ENCODE data around the gene COL12A1.

Gene COL12A1

DNA sequence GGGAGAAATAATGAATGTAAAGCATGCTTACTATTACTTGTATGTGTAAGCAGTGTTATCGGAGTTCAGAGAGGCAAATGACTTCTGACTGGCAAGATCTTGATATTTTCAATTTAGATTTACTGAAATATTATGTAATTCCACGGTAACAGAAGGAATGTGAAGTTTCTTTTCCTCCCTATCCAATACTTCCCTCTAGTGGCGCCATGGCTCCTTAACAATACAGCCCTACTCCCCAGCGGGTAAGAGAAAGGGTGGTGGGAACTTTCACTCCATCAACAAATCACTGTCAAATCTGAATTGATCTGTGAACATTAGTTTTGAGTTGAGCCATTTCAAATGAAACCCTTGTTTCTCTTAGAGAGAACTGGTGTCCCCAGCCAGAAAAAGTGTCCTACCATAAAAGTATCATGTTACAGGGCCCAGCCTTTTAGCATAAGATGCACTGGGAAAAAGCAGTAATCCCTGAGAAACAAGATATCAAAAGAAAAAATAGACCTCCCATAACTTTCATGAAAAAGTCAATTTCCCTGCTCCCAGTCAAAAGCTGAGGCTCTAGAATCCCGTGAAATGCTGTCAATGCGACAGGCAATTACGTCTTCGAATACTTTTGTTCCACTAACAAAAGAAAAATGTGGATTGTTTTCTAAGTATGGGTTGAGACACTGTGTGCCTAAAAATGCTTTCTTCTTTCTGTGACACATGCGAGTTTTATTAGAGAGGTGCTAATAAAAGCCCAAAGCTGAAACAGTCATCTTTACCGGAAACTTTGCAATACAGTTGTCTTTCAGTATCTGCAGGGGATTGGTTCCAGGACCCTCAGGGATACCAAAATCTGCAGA is 24.9 kb upstream of the COL12A1 start:
- H3K36me3 ChIP-seq: no peaks in the 10 kb centered on the region
- no peak overlapping the region for H3K4me3 ChIP-seq
- H3K27me3 ChIP-seq: no peaks in the 10 kb centered on the region
- TF ChIP-seq, protein P1, sequence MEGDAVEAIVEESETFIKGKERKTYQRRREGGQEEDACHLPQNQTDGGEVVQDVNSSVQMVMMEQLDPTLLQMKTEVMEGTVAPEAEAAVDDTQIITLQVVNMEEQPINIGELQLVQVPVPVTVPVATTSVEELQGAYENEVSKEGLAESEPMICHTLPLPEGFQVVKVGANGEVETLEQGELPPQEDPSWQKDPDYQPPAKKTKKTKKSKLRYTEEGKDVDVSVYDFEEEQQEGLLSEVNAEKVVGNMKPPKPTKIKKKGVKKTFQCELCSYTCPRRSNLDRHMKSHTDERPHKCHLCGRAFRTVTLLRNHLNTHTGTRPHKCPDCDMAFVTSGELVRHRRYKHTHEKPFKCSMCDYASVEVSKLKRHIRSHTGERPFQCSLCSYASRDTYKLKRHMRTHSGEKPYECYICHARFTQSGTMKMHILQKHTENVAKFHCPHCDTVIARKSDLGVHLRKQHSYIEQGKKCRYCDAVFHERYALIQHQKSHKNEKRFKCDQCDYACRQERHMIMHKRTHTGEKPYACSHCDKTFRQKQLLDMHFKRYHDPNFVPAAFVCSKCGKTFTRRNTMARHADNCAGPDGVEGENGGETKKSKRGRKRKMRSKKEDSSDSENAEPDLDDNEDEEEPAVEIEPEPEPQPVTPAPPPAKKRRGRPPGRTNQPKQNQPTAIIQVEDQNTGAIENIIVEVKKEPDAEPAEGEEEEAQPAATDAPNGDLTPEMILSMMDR (IDR thresholded peaks at IDR 0.05): peak; percentile 57 to 67
- no peak overlapping the region for H3K27ac ChIP-seq
- intact Hi-C loops (cut with DNase I; ENCODE audit: low total_unique reads): no loop called here
- peak in 1 of 2 donors; percentile 34 for DNase-seq
- H3K9me3 ChIP-seq: no peaks in the 10 kb centered on the region
- H3K4me1 ChIP-seq: peaks cover 0 to 31% (median 5%) of the 10 kb centered on the region in 4 donors

DNA sequence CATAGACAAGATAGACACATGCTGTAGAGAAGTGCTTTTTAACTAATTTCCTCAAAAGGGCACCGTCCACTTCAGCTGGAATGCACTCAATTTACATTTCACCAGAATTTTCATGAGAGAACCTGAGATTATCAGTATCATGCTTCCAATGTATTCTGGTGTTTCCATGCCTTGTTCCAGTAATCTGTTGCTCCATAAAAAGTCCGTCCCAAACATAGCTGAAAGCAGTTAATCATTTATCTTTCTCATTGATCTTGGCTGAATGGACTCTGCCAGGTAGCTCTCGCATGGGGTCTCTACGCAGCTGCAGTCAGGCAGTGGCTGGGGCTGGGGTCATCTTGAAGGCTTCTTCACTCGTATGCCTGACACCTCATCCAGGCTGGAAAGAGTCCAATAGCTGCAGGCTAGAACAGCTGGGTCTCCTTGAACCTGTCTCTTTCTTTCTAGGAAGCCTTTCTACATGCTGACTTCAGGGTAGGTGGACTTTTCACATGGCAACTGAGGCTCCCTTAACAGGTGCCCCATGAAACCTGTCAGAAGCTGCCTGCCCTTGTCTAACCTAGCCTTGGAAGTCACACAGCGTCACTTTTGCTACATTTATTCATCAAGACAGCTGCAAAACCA is 18.6 kb upstream of the COL12A1 start:
- Histone ChIP-seq H3K36me3 (no peaks in the 10 kb centered on the region), H3K4me3 (no peak overlapping the region), H3K4me1 (peaks cover 0 to 20% (median under 1%) of the 10 kb centered on the region in 4 donors), H3K27me3 (no peaks in the 10 kb centered on the region), H3K9me3 (no peaks in the 10 kb centered on the region), H3K27ac (no peak overlapping the region)
- no peak for DNase-seq
- intact Hi-C loops (cut with DNase I; ENCODE audit: low total_unique reads): no loop called here
- TF ChIP-seq, protein P1 (IDR thresholded peaks at IDR 0.05): no peak

DNA sequence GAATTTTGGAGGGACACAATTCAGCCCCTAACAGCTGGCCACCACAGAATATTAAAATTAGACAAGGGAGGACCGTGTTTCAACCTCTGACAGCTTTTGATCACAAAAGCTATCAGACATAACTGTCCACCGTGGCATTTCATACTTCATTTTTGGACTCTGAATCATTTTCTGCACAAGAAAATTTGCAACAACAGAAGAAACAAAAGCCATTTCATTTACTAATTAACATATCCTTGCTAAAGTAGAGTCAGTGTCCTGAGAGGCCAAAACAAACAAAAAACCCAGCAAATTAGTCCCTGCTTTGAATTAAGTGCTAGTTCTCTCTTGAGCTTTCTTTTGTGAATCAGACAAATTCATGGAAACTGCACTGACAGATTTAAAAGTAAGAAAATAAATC is 17.6 kb upstream of the COL12A1 start:
- intact Hi-C loops (cut with DNase I; ENCODE audit: low total_unique reads): no loop called here
- H3K36me3 ChIP-seq: no peaks in the 10 kb centered on the region
- H3K4me1 ChIP-seq: peaks cover 0 to 20% (median under 1%) of the 10 kb centered on the region in 4 donors
- no peak for DNase-seq
- no peak overlapping the region for H3K27ac ChIP-seq
- H3K4me3 ChIP-seq: no peak overlapping the region
- H3K9me3 ChIP-seq: no peaks in the 10 kb centered on the region
- H3K27me3 ChIP-seq: no peaks in the 10 kb centered on the region
- TF ChIP-seq, protein P1 (IDR thresholded peaks at IDR 0.05): no peak

DNA sequence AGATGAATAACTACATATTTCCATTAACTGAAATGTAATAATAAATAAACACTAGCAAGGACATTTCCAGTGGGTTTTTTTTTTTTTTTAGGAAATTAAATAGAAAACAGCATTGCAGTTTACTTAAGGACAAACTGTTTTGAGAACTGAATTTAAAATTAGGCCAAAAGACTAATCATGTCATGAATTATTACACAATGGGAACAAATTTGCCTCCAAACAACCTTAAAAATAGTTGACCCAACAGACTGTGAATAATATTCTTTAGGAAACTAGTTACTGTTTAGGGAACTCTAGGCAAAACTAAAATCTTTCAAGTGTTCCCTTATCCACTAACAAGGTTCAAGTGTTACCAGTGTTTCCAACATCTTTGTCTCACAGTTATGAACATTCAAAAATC is 16.4 kb upstream of the COL12A1 start:
- intact Hi-C loops (cut with DNase I; ENCODE audit: low total_unique reads): no loop called here
- TF ChIP-seq, protein P1 (IDR thresholded peaks at IDR 0.05): no peak
- no peak for DNase-seq
- Histone ChIP-seq H3K4me3 (no peak overlapping the region), H3K36me3 (no peaks in the 10 kb centered on the region), H3K4me1 (peaks cover 0 to 25% (median under 1%) of the 10 kb centered on the region in 4 donors), H3K27ac (no peak overlapping the region), H3K9me3 (no peaks in the 10 kb centered on the region), H3K27me3 (no peaks in the 10 kb centered on the region)

DNA sequence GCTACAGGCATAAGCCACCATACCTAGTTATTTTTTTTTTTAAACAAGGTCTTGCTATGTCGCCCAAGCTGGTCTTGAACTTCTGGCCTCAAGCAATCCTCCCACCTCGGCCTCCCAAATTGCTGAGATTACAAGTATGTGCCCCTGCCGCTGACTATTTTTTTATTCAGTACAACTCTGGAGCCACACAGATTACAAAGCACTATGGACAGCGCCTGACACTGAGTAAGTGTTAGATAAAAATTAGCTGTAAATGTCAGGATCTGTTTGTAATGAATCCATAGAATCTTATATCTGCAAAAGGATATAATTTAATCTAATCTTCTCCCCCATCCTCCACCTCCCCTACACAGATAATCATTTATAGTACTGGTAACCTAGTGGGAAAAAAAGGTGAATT is 15.3 kb upstream of the COL12A1 start:
- H3K27me3 ChIP-seq: no peaks in the 10 kb centered on the region
- no peak overlapping the region for H3K27ac ChIP-seq
- intact Hi-C loops (cut with DNase I; ENCODE audit: low total_unique reads): no loop called here

More for the DNA sequence above, 15.3 kb upstream of the COL12A1 start:
- Histone ChIP-seq H3K9me3 (no peaks in the 10 kb centered on the region), H3K4me3 (no peak overlapping the region), H3K36me3 (no peaks in the 10 kb centered on the region), H3K4me1 (peaks cover 0 to 25% (median under 1%) of the 10 kb centered on the region in 4 donors)
- TF ChIP-seq, protein P1 (IDR thresholded peaks at IDR 0.05): no peak
- DNase-seq: no peak

All from tibial artery (tissue), 4 donors.